ENCODE data around the gene NADSYN1.
"Not testable (repeated sequence)": the region's sequence is repeated elsewhere in the genome, so short reads cannot be mapped to it uniquely, and the experiment has no call there.

The NADSYN1 gene

DNA sequence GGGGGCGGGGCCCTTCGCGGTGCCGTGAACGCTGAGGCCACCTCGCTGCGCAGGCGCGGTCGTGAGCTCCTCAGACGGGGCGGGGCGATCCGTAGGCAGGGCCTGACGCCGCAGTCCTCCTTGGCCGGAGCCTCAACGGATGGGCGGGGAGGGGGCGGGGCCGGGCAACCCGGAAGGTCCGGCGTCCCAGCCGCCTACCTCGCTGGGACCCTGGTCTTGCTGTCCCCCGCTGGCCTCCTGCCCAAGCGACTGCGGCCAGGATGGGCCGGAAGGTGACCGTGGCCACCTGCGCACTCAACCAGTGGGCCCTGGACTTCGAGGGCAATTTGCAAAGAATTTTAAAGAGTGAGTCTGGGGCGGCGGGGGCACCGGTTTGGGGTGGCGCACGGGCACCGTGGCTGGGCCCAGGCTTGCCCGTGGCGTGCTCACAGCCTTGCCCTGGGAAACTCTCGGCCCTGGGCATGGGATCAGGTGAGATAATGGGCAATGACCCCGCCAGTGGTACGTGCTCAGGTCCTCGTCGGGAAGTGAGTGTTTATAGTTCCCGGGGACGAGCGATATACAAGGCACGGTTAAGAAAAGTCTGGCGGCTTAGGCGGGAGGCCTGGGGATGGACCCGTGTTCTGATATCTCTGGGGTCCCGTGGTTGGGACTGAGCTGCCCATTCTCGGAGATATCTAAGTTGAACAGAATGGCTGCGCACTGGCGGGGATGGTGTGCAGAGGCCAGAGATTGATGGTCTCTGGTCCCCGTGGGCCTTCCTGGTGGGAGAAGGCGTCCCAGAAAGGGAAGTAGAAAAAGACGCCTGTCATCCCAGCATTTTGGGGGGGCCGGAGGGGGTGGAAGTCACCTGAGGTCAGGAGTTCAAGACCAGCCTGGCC is at the start of gene NADSYN1:
Gene NADSYN1, plus strand, starts transcription at position 167 of the 881 bp plus-strand sequence. Its CDS starts 94 bp downstream, at position 261.
- Histone ChIP-seq H3K27ac (ENCODE audit: low read depth, low read length) (peak within 1 kb of the TSS; percentile 79), H3K36me3 (ENCODE audit: insufficient read depth, low read length) (peaks cover 31% of the 10 kb centered on the region), H3K9ac (ENCODE audit: low read length) (peak within 1 kb of the TSS; percentile 72), H3K4me1 (ENCODE audit: insufficient read depth, low read length) (peaks cover 26% of the 10 kb centered on the region), H3K4me3 (ENCODE audit: low read depth in 1 of 2, low read length in 2 of 2) (peak within 1 kb of the TSS; percentile 89 to 96), H3K27me3 (ENCODE audit: control insufficient read depth in 1 of 2, insufficient read depth in 2 of 2, low read length in 2 of 2) (no peaks in the 10 kb centered on the region), H3K9me3 (ENCODE audit: low read length) (no peaks in the 10 kb centered on the region)

GRCh38 chr11:71404209-71404608 is 48.8 kb upstream of the NADSYN1 start:
- Histone ChIP-seq H3K27ac (ENCODE audit: low read depth, low read length) (no peak overlapping the region), H3K4me3 (ENCODE audit: low read depth in 1 of 2, low read length in 2 of 2) (no peak overlapping the region), H3K9ac (ENCODE audit: low read length) (no peak overlapping the region), H3K9me3 (ENCODE audit: low read length) (no peaks in the 10 kb centered on the region), H3K4me1 (ENCODE audit: insufficient read depth, low read length) (no peaks in the 10 kb centered on the region), H3K27me3 (ENCODE audit: control insufficient read depth in 1 of 2, insufficient read depth in 2 of 2, low read length in 2 of 2) (no peaks in the 10 kb centered on the region), H3K36me3 (ENCODE audit: insufficient read depth, low read length) (no peaks in the 10 kb centered on the region)

DNA sequence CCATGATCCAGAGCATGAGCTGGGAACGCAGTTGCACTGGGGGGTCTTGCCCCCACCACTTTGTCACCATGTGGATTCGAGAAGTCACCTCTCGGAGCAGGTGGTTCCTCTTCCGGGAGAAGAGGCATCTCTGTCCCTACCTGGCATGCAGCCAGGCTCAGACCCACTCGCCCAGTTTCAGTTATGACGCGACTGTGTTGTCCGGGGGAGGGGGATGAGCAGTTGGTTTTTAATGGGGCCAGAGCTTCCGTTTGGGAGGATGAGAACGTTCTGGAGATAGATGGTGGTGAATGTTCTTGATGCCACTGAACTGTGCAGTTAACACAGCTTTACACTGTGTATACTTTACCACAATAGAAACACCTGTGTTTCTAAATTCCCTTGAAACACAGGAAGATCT is 46.3 kb upstream of the NADSYN1 start:
- H3K4me1 ChIP-seq (ENCODE audit: insufficient read depth, low read length) = no peaks in the 10 kb centered on the region
- H3K36me3 ChIP-seq (ENCODE audit: insufficient read depth, low read length) = no peaks in the 10 kb centered on the region
- H3K4me3 ChIP-seq (ENCODE audit: low read depth in 1 of 2, low read length in 2 of 2) = no peak overlapping the region
- H3K27ac ChIP-seq (ENCODE audit: low read depth, low read length) = no peak overlapping the region
- H3K9ac ChIP-seq (ENCODE audit: low read length) = no peak overlapping the region
- H3K27me3 ChIP-seq (ENCODE audit: control insufficient read depth in 1 of 2, insufficient read depth in 2 of 2, low read length in 2 of 2) = no peaks in the 10 kb centered on the region
- no peaks in the 10 kb centered on the region for H3K9me3 ChIP-seq (ENCODE audit: low read length)

- Histone ChIP-seq H3K9me3 (ENCODE audit: low read length) (no peaks in the 10 kb centered on the region), H3K4me3 (ENCODE audit: low read depth in 1 of 2, low read length in 2 of 2) (no peak overlapping the region), H3K27me3 (ENCODE audit: control insufficient read depth in 1 of 2, insufficient read depth in 2 of 2, low read length in 2 of 2) (no peaks in the 10 kb centered on the region), H3K4me1 (ENCODE audit: insufficient read depth, low read length) (no peaks in the 10 kb centered on the region), H3K36me3 (ENCODE audit: insufficient read depth, low read length) (no peaks in the 10 kb centered on the region), H3K9ac (ENCODE audit: low read length) (no peak overlapping the region), H3K27ac (ENCODE audit: low read depth, low read length) (no peak overlapping the region)
Observed at GRCh38 chr11:71407356-71407755, 45.6 kb upstream of the NADSYN1 start.

- no peaks in the 10 kb centered on the region for H3K27me3 ChIP-seq (ENCODE audit: control insufficient read depth in 1 of 2, insufficient read depth in 2 of 2, low read length in 2 of 2)
- no peaks in the 10 kb centered on the region for H3K36me3 ChIP-seq (ENCODE audit: insufficient read depth, low read length)
- H3K27ac ChIP-seq (ENCODE audit: low read depth, low read length) = no peak overlapping the region
- H3K4me3 ChIP-seq (ENCODE audit: low read depth in 1 of 2, low read length in 2 of 2) = no peak overlapping the region
- H3K4me1 ChIP-seq (ENCODE audit: insufficient read depth, low read length) = no peaks in the 10 kb centered on the region
- no peak overlapping the region for H3K9ac ChIP-seq (ENCODE audit: low read length)
- no peaks in the 10 kb centered on the region for H3K9me3 ChIP-seq (ENCODE audit: low read length)
Observed at GRCh38 chr11:71408826-71409225, 44.2 kb upstream of the NADSYN1 start.

GRCh38 chr11:71410363-71410966 is 42.5 kb upstream of the NADSYN1 start:
- H3K4me3 ChIP-seq (ENCODE audit: low read depth in 1 of 2, low read length in 2 of 2) = no peak overlapping the region
- H3K9ac ChIP-seq (ENCODE audit: low read length) = no peak overlapping the region
- no peaks in the 10 kb centered on the region for H3K27me3 ChIP-seq (ENCODE audit: control insufficient read depth in 1 of 2, insufficient read depth in 2 of 2, low read length in 2 of 2)
- H3K4me1 ChIP-seq (ENCODE audit: insufficient read depth, low read length) = no peaks in the 10 kb centered on the region
- no peaks in the 10 kb centered on the region for H3K36me3 ChIP-seq (ENCODE audit: insufficient read depth, low read length)
- H3K27ac ChIP-seq (ENCODE audit: low read depth, low read length) = no peak overlapping the region
- no peaks in the 10 kb centered on the region for H3K9me3 ChIP-seq (ENCODE audit: low read length)

DNA sequence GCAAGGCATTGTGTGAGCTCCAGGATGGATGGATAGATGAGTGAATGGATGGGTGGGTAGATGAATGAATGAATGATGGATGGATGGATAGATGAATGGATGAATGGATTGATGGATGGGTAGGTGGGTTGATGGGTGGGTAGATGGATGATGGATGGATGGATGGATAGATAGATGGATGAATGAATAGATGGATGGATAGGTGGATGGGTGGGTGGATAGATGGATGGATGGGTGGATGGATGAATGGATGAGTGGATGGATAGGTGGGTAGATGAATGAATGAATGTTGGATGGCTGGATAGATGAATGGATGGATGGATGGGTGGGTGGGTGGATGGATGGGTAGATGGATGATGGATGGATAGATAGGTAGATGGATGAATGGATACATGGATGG is 38.4 kb upstream of the NADSYN1 start:
- H3K36me3 ChIP-seq (ENCODE audit: insufficient read depth, low read length) = no peaks in the 10 kb centered on the region
- no peak overlapping the region for H3K9ac ChIP-seq (ENCODE audit: low read length)
- no peaks in the 10 kb centered on the region for H3K27me3 ChIP-seq (ENCODE audit: control insufficient read depth in 1 of 2, insufficient read depth in 2 of 2, low read length in 2 of 2)
- no peak overlapping the region for H3K27ac ChIP-seq (ENCODE audit: low read depth, low read length)
- no peak overlapping the region for H3K4me3 ChIP-seq (ENCODE audit: low read depth in 1 of 2, low read length in 2 of 2)
- no peaks in the 10 kb centered on the region for H3K9me3 ChIP-seq (ENCODE audit: low read length)
- H3K4me1 ChIP-seq (ENCODE audit: insufficient read depth, low read length) = no peaks in the 10 kb centered on the region

DNA sequence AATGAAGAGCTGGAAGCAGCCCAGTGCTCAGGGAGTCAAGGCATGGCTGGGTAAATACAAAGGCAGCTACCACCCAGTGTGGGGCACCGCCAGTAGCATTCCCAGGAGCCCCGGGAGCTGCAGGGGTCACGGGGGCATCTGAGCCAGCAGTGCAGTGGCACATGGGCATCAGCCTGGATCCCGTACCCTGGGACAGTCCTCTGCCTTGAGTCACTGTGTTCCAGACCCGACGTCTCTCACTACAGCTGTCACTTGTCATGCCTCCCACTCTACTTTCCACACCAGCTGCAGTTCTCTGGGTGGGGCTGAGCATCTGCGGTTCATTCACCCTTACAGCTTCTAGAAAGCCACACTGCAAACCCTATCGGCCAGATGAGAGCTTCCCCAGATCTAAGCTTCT is 34.4 kb upstream of the NADSYN1 start:
- H3K27me3 ChIP-seq (ENCODE audit: control insufficient read depth in 1 of 2, insufficient read depth in 2 of 2, low read length in 2 of 2) = no peaks in the 10 kb centered on the region
- no peaks in the 10 kb centered on the region for H3K9me3 ChIP-seq (ENCODE audit: low read length)
- H3K4me3 ChIP-seq (ENCODE audit: low read depth in 1 of 2, low read length in 2 of 2) = no peak overlapping the region
- H3K36me3 ChIP-seq (ENCODE audit: insufficient read depth, low read length) = no peaks in the 10 kb centered on the region
- no peak overlapping the region for H3K27ac ChIP-seq (ENCODE audit: low read depth, low read length)
- no peak overlapping the region for H3K9ac ChIP-seq (ENCODE audit: low read length)
- H3K4me1 ChIP-seq (ENCODE audit: insufficient read depth, low read length) = no peaks in the 10 kb centered on the region

- Histone ChIP-seq H3K27me3 (ENCODE audit: control insufficient read depth in 1 of 2, insufficient read depth in 2 of 2, low read length in 2 of 2) (no peaks in the 10 kb centered on the region), H3K9me3 (ENCODE audit: low read length) (no peaks in the 10 kb centered on the region), H3K4me3 (ENCODE audit: low read depth in 1 of 2, low read length in 2 of 2) (no peak overlapping the region), H3K36me3 (ENCODE audit: insufficient read depth, low read length) (no peaks in the 10 kb centered on the region), H3K9ac (ENCODE audit: low read length) (no peak overlapping the region), H3K27ac (ENCODE audit: low read depth, low read length) (no peak overlapping the region), H3K4me1 (ENCODE audit: insufficient read depth, low read length) (no peaks in the 10 kb centered on the region)
Observed at GRCh38 chr11:71420455-71421241, 32.4 kb upstream of the NADSYN1 start.

DNA sequence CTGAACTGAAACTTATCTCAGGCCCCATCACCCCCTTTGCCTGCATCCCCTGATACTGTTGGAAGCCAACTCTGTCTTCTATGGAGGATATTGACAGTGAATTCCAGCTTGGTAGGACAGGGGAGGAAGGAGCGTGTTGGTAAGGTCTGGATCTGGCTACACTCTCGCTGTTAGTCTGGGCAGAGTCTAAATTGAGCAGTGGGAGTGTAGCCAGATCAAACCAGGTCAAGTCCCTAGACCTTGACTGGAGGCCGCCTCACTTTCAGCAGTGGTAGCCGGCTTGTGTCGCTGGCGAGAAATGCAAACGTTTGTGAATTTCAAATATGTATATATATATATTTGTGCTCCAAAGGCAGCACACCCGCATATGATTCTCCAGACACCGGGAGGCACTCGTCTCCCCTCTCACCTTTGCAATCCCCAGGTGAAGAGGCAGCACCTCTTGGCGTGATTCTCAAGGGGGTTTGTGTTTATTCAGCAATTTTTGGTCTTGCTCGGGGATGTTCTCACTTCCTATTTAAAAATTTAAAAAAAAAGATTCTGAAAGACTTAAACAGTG is 31.5 kb upstream of the NADSYN1 start:
- Histone ChIP-seq H3K36me3 (ENCODE audit: insufficient read depth, low read length) (no peaks in the 10 kb centered on the region), H3K9me3 (ENCODE audit: low read length) (no peaks in the 10 kb centered on the region), H3K4me3 (ENCODE audit: low read depth in 1 of 2, low read length in 2 of 2) (no peak overlapping the region), H3K9ac (ENCODE audit: low read length) (no peak overlapping the region), H3K4me1 (ENCODE audit: insufficient read depth, low read length) (no peaks in the 10 kb centered on the region), H3K27ac (ENCODE audit: low read depth, low read length) (no peak overlapping the region), H3K27me3 (ENCODE audit: control insufficient read depth in 1 of 2, insufficient read depth in 2 of 2, low read length in 2 of 2) (no peaks in the 10 kb centered on the region)

DNA sequence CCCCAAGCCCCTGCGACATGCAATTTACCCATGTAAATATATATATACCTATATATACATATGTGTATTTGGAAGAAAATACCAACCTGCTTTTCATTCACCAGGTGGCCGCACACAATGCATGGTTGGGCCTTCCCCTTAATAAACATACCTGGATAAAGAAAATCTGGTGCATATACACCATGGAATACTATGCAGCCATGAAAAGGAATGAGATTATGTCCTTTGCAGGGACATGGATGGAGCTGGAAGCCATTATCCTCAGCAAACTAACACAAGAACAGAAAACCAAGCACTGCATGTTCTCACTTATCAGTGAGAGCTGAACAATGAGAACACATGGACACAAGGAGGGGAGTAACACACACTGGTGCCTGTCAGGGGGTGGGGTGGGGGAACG is 30.7 kb upstream of the NADSYN1 start:
- not testable (repeated sequence) for H3K4me1 ChIP-seq (ENCODE audit: insufficient read depth, low read length); H3K27me3 ChIP-seq (ENCODE audit: control insufficient read depth in 1 of 2, insufficient read depth in 2 of 2, low read length in 2 of 2); H3K9ac ChIP-seq (ENCODE audit: low read length); H3K27ac ChIP-seq (ENCODE audit: low read depth, low read length); H3K36me3 ChIP-seq (ENCODE audit: insufficient read depth, low read length); H3K9me3 ChIP-seq (ENCODE audit: low read length); H3K4me3 ChIP-seq (ENCODE audit: low read depth in 1 of 2, low read length in 2 of 2)
